Bronchial epithelial cell (primary cell): Measurements from ENCODE around the gene HNRNPDL. TPM values are rescaled to one million over a fixed set of nuclear protein-coding genes. Genes with fewer than 3 reads are reported as not detected.
"Not testable (repeated sequence)": the region's sequence is repeated elsewhere in the genome, so short reads cannot be mapped to it uniquely, and the experiment has no call there.

Experiments used
- DNase-seq: peaks from one replicate; pipeline ENCODE4 v3.0.0-alpha.2; 2010; ENCODE audit warnings: low read depth
- FAIRE-seq: peaks from 2 replicates; lab custom pipeline; 2011; peaks lifted over from hg19 to GRCh38; lab: Jason Lieb, UNC
- H3K27me3 ChIP-seq: 2 replicates; pipeline ENCODE4 v1.5.1; 2011; ENCODE audit warnings: low read length; ENCODE audit not compliant: control insufficient read depth, insufficient read depth
- H3K36me3 ChIP-seq: 2 replicates; pipeline ENCODE4 v1.5.1; 2011; ENCODE audit warnings: low read length; ENCODE audit not compliant: control insufficient read depth, insufficient read depth
- H3K4me3 ChIP-seq: 2 replicates; pipeline ENCODE4 v1.5.1; 2011; ENCODE audit warnings: mild to moderate bottlenecking, low read depth, low read length, control low read depth
- CTCF ChIP-seq: IDR thresholded peaks from 2 replicates; pipeline ENCODE4 v1.5.1; 2011; ENCODE audit warnings: mild to moderate bottlenecking, moderate library complexity, low read length, control low read depth, inconsistent platforms; ENCODE audit not compliant: insufficient read depth, severe bottlenecking
- total RNA-seq: library from RNA; depleted of rRNA; stranded (reverse); fragments of >200 nt; gene quantifications from 2 replicates; pipeline ENCODE4 v1.2.1, GENCODE V29; 2014

The HNRNPDL gene
- 95.9 and 141 TPM in 2 replicates for total RNA-seq

- Histone ChIP-seq H3K4me3 (peak within 1 kb of the TSS; percentile 80), H3K27me3 (no peaks in the 10 kb centered on the region), H3K36me3 (peaks cover 8% of the 10 kb centered on the region)
- no peak for TF ChIP-seq CTCF
- no peak for FAIRE-seq
- DNase-seq, result peak; percentile 89
These were observed at the start of gene HNRNPDL, which contains the start of gene ENOPH1 for GRCh38 chr4:82430193-82430963. TSS of gene HNRNPDL (minus strand) at chr4:82430462. CDS start at chr4:82429690, 772 bp downstream. TSS of gene ENOPH1 (plus strand) at chr4:82430590. CDS start at chr4:82430830, 240 bp downstream.

- FAIRE-seq, result no peak
- no peak for TF ChIP-seq CTCF
- Histone ChIP-seq H3K4me3 (no peak overlapping the region), H3K27me3 (no peaks in the 10 kb centered on the region), H3K36me3 (no peaks in the 10 kb centered on the region)
- DNase-seq, result no peak
These were observed 49.3 kb upstream of the HNRNPDL start for GRCh38 chr4:82479562-82479961.

GRCh38 chr4:82477469-82477868 is 47.2 kb upstream of the HNRNPDL start:
- not testable (repeated sequence) for FAIRE-seq, DNase-seq, H3K36me3 ChIP-seq

GRCh38 chr4:82475931-82476330 is 45.7 kb upstream of the HNRNPDL start:
- not testable (repeated sequence) for H3K4me3 ChIP-seq, DNase-seq, FAIRE-seq, H3K27me3 ChIP-seq, H3K36me3 ChIP-seq

More at GRCh38 chr4:82477469-82477868, 47.2 kb upstream of the HNRNPDL start:
- not testable (repeated sequence) for H3K4me3 ChIP-seq, H3K27me3 ChIP-seq

GRCh38 chr4:82473621-82474164 is 43.4 kb upstream of the HNRNPDL start:
- Histone ChIP-seq H3K36me3 (no peaks in the 10 kb centered on the region), H3K27me3 (no peaks in the 10 kb centered on the region), H3K4me3 (no peak overlapping the region)
- no peak for DNase-seq
- no peak for FAIRE-seq
- no peak for TF ChIP-seq CTCF

GRCh38 chr4:82473080-82473479 is 42.8 kb upstream of the HNRNPDL start:
- not testable (repeated sequence) for H3K4me3 ChIP-seq, H3K27me3 ChIP-seq, H3K36me3 ChIP-seq, DNase-seq, FAIRE-seq

- no peak for FAIRE-seq
- Histone ChIP-seq H3K4me3 (no peak overlapping the region), H3K36me3 (no peaks in the 10 kb centered on the region), H3K27me3 (no peaks in the 10 kb centered on the region)
- DNase-seq, result peak; percentile 45
- TF ChIP-seq CTCF, result no peak
These were observed 39.6 kb upstream of the HNRNPDL start for GRCh38 chr4:82469791-82470345.
